ENCODE measurements around the gene DOK3.
"Not testable (repeated sequence)": the region's sequence is repeated elsewhere in the genome, so short reads cannot be mapped to it uniquely, and the experiment has no call there.

Gene DOK3

DNA sequence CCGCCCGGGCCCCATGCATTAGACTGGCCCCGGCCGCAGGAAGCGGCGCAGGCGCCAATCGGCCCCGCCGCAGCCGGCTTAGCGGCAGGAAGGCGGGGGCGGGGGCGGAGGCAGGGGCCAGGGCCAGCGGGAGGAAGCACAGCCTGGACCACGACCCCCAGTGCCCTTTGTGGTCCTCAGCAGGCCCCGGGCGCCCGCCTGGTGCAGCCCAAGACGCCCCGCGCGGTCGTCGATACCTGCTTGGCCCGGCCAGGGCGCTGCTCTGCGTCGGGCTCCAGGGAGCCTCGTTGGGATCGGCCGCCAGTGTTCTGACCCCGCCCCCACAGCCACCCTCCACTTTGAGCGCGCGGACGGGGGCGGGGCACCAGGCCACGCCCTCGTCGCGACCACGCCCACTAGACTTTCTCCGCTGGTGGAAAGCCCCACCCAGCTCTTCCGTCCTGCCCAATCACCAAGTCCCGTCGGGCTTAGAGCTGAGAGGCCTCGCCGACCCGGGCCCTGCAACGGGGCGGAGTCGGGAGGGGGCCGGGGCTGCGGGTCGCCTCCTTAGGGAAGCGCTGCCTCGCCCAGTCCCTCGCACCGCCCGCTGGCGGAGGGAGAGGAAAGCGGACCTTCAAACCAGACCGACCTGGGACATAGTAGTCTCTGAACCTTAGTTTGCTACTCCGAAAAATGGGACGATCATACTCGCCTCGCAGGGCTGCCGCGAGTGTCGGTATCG, 12.2 kb downstream of the DOK3 start, which contains the start of gene PDLIM7:
TSS of gene PDLIM7 (minus strand) at position 313 of the 721 bp plus-strand sequence. CDS start 1,092 bp downstream, outside the sequence.
- DNase-seq (ENCODE audit: low read depth): peak; percentile 91

DNA sequence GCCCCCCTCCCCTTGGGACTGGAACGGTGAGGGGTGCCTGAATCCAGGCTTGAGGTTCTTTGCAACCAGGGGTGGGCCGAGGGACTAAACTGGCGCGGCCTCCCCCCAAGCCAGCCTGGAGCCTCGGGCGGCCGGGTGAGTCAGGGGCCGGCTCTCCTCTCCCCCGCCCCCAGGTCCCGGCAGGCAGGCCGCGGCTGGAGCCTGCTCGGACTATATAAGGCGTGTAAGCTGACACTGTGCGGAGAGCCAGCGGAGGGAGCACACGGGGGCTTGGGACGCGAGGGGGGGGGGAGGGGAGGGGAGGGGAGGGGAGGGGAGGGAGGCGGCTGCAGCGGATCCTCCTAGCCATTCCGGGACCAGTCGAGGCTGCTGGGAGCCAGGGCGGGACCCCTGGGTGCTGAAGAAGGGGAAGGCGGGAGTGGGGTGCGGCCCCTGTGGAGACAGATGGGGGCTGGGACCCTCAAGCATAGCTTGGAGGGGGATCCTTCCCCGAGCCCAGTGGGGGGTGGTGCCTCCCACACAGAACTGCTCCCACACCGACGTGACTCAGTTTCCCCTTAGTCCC, 12.8 kb downstream of the DOK3 start:
- DNase-seq (ENCODE audit: low read depth): no peak

DNA sequence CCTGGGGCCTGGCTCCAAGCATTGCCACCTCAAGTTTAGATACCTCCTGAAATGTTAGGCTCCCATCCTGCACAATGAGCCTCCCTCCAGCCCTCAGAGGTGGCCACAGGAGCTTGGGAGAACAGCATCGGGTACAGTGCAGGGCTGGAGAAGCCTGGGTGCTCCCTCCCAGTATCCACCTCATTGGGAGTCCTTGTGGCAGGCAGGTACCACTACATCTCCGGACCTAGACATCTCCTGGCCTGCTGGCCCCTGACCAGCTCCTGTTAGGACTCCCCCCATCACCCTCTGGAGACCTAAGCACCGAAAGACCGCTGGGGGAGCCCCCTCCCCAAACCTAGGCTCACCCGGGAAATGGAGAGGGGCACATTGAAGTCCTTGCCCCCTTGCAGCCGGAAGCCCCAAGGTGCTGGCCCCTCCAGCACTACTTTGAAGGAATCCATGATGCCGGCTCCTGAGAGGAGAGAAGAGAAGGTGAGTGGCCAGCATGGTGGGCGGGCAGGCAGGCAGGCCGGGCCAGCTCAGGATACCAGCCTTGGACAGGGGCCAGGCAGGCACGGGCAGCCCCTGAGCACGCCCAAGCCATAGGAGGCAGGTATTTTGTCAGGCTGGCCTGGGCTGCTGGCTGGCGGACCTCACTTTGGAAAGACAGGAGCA, 13.4 kb downstream of the DOK3 start:
- DNase-seq (ENCODE audit: low read depth): no peak

DNA sequence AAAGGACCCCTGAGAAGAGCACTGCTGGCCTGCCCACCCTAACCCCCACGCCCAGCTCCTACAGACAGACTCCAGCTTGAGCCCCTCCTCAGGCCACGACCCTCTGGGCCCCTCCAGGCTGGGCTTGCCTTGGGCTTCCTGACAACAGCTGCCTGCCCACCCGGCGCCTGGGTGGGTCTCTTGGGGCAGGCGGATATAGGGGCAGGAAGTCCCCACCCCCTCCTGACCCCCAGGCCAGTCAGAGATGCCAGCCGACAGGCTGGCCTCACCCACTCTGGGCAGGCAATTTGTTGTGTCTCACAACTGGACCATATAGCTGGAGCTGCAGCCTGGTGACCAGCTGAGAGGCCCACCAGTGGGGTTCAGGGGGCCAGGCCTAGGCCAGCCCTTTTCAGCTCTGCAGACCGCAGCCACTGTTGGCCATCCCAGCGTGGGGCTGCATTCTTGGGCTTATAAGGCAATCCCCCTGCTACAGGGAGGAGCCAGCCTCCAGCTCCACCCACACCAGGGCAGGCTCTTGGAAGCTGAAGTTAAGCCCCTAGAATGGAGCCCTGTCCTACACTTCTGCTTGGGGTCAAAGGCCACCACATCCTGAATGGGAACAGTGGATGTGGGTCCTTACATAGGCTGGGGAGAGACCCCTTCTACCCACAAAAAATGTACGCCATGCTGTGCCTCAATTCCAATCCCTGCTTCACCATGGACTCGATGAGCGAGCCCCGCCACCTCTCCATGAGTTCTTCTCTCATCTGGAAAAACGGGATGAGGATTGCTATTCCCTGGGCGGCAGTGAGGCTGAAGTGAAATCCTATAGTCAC, 14.2 kb downstream of the DOK3 start:
- peak; percentile 74 for DNase-seq (ENCODE audit: low read depth)

DNA sequence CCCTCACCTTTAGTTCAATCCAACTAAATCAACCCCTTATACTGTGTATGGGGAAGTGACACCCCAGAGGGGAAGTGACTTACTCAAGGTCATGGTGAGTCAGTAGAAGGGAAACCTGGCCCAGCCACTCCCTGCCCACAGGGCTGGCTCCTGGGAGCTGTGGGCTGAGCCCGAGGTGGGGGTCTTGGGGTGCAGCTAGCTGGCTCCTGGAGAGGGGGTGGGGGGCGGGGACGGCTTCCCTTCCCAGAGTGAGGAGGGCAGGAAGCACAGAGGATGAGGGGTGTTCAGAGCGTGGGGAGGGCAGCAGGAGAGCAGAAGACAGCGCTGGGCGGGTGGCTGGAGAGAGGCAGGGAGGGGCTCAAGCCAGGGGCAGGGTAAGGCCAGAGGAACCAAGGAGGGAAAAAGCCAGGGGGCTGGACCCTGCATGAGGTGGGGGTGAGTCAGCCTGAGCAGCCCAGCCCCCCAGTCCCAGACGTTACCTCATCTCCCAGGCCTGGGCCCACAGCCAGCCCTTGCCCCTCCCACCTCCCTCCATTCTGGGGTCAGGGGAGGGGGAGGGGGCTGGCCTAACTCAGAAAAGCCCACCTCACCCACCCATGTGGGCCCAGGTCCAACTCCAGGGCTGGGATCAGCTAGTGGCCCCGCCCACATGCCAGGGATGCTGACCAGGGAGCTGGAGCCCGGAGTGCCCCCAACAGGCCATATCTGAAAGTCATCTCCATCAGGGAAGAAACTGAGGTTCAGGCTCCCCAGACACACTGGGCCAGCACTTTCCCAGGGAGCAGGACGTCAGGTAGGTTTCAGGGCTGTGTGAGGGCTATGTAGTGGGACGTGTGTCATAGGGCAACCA, 15.1 kb downstream of the DOK3 start:
- peak; percentile 82 for DNase-seq (ENCODE audit: low read depth)

DNA sequence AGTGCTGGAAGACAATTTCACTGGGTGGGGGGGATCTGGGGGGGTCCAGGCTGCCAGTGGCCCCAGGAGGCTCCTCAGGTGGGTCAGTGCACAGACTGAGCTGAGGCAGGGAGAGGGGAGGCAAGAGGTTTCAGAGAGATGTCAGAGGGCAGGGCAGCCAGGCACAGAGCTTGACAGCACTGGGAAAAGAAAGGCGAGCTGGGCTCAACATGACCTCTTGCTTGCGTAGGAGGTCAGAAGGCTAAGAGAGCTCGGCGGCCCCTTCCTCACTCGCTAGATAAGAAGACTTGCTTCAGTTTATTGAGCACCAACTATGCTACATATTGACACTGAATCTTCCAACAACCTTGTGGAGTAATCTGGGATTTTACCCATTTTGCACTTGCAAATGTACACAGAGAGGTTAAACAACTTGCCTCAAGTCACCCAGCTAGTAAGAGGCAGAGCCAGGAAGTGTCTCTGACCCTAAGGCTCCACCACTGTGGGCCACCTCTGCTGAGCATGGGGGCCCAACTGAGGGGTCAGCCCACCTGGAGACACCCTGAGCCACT, 15.8 kb downstream of the DOK3 start:
- no peak for DNase-seq (ENCODE audit: low read depth)

DNA sequence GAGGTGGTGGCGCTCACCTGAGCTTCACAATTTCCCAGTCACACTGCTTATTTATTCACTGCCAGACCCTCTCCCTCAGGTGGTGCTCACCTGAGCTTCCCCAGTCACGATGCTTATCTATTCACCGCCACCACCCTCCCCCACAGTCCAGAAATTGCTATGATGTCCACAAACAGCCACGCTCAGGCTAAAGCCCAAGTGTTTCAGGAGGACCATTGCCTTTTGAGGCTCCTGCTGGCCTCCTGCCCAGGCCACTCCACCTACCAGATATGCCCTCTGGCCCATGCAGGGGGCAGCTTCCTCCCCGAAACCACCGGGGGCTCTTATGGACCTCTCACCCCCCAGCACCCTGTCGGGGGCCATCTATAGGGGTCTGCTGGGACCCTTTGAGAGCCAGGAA, 16.8 kb downstream of the DOK3 start:
- no peak for DNase-seq (ENCODE audit: low read depth)

DNA sequence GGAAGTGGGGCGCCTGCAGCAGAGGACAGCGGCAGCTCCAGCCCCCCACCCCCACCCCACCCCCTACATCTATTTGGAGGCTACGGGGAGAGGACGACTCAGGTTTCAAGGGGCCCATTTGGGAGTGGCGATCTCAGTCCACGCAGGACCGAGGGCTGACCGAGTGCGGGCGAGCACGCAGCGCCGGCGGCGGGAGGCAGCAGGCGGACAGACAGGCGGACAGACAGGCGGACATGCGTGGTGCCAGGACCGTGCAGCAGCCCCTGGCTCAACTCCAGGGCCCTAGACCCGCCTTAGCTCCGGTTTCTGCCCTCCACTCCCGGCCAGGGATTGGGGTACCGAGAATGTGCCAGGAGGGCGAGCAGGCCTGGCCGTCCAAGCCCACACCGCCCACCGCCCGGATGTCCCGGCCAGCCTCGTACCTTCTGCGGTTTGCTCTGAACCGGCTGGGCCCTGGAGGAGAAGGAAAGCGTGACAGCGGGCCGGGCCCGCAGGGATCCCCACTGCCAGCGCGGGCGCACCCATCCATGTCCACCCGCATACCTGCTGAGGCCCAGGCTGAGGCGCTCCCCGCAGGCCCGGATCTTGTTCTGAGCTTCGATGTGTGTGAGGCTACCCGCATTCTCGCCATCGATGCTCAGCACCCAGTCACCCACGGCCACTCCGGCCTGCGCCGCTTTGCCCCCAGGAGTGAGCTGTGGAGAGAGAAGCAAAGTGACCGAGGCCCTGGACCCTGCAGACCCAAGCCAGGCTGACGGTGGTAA, 17.5 kb downstream of the DOK3 start:
- DNase-seq (ENCODE audit: low read depth): no peak

DNA sequence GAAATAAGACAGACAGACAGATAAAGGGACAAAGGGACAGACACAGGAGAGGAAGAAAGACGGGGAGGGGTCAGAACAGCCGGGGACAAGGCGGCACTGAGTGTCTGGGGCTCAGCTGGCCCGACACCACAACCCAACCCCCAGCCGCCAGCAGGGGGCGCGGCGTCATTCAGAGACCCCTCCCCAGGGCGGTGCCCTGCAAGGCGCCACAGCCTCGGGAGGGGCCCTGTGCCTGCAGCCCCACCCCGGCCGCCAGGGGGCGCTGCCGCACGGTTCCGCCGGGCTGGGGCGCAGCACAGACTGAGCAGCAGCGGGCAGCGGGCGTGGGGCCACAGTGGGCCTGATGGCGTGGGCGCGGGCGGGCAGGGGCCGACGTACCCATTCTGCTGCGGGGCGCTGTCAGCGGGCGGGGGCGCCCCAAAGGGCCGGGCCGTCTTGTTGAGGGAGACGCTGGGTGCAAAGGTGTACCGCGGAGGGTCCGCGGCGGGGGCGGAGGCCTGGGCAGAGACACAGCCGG, 18.1 kb downstream of the DOK3 start:
- DNase-seq (ENCODE audit: low read depth): no peak

DNA sequence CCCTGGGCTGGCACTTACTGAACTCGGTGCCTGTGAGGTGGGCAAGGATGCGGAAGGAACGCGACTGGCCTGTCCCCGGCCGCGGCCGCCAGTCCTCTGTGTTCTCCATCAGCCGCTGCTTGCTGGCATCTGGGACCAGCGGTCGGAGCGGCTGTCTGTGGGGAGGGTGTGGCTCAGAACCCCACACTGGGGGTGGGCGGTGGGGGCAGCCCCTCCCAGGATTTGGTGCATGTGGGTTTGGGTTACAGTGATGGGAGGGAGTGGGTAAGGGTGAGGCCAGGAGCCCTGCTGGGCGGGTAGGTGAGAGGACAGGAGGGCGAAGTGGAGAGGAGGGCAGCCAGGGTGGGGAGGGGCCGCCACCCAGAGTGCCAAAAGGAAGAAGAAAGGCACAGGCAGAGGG, 18.6 kb downstream of the DOK3 start:
- DNase-seq (ENCODE audit: low read depth): no peak

DNA sequence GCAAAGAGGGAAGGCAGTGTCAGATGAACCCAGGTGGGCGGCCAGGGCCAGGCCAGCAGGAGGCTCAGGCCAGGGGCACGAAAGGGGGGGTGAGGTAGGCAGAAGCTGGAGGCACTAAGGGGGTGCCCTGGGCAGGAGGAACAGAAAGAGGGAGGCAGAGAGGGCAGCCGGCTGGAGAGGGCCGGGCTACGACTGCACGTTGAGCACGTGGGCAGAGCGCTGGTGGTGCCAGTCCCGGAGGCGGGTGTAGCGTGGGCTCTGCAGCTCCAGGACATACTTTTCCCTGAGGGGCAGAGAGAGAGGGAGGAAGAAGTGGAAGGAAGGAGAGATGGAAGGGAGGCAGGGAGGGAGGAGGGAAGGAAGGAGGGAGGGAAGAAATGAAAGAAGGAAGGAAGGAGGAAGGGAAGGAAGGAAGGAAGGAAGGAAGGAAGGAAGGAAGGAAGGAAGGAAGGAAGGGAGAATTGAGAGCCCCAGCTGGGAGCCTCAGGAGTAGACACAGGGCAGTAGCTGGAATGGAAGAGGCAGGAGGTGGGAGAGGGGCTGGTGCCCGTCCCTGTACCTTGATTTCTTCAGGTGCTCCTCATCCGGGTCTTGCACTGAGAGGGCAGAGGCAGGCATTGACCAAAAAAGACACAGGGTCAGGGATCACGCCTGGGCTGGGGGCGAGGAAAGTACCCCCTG, 19.2 kb downstream of the DOK3 start:
- no peak for DNase-seq (ENCODE audit: low read depth)

DNA sequence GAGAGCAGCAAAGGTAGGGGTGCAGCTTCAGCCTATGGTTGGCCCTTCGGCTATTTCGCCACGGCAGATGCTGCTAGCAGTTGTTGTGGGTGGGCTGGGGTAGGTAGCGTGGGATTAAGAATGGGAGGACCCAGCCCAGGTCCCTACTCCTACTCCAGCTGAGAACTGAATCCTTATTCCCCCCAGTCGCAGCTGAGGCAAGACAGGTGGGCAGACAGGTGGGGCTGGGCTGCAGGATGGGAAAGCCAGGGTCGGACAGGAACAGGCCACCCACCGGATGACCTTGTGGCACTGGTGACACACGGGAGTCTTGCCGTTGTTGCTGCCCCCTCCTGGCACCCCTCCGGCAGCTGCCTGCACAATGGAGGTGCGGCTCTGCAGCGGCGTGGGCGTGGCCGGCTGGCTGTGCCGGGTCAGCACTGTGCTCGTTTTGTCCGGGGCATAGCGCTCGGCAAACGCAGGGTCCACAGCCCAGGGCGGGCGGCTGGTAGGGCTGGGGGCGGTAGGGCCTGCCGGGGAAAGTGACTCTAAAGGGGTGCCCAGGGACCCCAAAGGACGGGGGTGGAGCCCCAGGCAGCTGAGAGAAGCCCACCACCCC, 20.4 kb downstream of the DOK3 start:
- DNase-seq (ENCODE audit: low read depth): no peak

DNA sequence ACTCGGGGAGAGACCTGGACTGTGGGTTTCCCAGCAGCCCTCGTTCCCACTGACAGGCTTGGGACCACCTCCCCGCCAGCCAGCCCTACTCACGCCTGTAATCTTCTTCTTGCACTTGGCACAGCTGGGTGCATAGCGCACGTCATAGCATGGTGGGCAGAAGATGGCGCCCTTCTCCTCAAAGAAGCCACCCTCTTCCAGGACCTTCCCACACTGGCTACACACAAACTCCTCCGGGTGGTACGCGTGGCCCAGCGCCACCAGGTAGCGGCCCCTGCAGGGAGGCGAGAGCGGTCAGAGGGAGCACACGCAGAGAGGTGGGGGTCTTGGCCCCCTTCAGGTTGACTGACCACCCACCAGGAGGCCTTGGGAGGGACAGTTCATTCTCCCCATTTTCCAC, 21.7 kb downstream of the DOK3 start:
- no peak for DNase-seq (ENCODE audit: low read depth)

DNA sequence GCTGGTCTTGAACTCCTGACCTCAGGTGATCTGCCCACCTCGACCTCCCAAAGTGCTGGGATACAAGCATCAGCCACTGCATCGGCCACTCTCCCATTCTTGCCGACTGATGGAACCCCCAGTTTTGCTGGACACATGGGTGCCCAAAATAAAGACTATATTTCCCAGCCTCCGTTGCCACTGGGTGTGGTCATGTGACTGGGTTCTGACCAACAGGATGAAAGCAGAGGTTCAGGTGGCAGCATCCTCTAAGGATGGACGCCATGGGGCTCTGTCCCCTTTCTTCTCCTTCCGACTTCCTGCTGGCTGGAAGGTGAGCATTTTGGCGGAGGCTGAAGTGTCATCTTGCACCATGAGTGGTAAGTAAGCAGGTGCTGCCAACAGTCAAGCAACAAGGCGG, 22.5 kb downstream of the DOK3 start:
- DNase-seq (ENCODE audit: low read depth): no peak

DNA sequence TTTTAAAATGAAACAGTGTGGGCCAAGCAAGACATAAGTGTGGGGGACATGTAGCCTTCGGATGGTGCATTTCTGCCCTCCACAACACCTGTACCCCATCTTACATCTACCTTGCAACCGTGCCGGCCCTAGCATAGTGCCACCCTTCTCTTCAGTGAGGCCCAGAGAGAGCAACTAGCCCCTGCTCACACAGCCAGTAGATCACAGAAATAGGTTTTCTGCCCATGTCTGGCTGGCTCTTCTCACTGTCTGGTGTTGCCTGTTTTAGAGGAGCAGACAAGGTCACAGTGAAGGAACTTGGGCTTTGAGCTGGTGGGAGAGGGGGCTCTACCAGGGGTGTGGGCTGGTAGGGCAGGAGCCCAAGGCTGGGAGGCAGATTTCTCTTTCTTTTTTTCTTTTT, 23.4 kb downstream of the DOK3 start:
- no peak for DNase-seq (ENCODE audit: low read depth)

DNA sequence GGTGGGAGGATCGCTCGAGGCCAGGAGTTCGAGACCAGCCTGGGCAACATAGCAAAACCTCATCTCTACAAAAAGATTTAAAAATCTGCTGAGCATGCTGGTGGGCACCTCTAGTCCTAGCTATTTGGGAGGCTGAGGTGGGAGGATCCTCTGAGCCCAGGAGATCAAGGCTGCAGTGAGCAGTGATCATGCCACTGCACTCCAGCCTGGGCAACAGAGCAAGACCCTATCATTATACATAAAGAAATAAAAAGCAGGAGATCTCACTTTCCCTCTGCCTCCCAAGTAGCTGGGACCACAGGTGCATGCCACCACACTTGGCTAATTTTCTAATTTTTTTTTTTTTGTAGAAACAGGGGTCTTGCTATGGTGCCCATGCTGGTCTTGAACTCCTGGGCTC, 23.9 kb downstream of the DOK3 start:
- not testable (repeated sequence) for DNase-seq (ENCODE audit: low read depth)

DNA sequence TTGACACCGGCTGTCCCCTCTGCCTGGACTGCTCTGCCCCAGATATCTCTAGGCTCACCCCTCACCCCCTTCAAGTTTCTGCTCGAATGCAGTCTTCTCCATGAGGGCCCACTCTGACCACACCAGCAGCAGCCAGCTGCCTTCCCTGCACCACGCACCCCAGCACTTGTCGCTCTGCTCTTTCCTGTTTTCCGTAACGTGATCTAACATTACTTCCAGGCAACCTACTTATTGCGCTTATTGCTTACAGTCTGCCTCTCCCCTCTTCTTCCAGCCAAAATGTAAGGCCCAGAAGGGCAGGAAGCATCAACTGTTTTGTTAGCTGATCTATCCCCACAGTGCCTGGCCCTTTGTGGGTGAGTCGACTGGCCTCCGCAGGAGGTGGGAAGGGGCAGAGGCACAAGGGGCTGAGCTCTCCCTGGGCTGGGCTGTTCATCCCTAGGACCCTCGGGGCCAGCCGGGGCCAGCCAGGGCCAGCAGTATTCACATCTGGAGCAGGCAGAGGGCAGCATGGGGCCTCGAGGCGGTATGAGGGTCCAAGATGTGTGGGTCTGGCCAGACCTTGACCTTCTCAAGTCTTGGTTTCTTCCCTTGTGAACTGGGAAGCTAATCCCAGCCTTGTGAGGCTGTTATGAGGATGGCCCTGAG, 24.6 kb downstream of the DOK3 start:
- no peak for DNase-seq (ENCODE audit: low read depth)

DNA sequence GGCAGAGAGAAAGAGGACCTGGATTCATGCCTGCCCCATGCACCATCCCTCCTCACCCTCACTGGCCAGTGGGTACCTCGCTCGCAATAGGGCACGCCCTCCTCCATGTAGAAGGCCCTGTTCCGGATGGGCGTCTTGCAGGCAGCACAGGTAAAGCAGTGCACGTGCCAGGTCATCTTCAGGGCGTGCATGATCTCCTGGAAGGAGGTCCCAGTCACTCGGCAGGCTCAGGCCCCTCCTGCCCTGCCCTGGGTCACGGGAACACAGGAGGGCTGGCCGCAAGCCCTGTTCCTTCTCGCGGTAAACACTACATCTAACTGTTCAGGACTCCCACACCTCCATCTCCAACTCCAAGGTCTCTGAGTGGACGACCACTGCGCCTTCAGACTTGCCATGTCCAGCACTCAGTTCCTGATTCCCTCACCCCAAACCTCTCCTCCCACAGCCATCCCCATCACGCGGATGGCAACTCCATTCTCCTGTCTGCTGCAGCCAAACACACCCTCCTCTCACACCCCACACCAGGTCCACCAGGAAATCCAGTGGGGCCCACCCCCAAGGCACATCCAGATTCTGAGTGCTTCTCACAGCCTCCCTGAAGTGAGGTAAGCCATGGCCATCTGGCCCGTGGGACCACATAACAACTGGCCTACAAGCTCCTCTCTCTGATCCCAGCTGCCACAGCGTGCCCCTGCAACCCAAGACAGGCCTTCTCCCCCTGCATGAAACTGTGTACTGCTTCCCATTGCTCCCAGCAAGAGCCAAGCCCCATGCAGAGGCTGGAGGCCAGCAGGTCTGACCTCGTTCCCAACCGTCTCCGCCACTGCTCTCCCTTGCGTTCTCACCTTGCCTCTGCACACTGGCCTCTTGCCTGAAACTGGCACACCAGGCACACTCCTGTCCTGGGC, 25.4 kb downstream of the DOK3 start:
- DNase-seq (ENCODE audit: low read depth): no peak
